GM21786 (cell line): ENCODE measurements around the gene TMTC2.
"Not testable (repeated sequence)": the region's sequence is repeated elsewhere in the genome, so short reads cannot be mapped to it uniquely, and the experiment has no call there.

Experiments
- ATAC-seq: cut with Tn5 transposase; IDR thresholded peaks from one replicate; pipeline ENCODE4 v1.9.1; 2021; ENCODE audit not compliant: unreplicated experiment

Gene TMTC2

DNA sequence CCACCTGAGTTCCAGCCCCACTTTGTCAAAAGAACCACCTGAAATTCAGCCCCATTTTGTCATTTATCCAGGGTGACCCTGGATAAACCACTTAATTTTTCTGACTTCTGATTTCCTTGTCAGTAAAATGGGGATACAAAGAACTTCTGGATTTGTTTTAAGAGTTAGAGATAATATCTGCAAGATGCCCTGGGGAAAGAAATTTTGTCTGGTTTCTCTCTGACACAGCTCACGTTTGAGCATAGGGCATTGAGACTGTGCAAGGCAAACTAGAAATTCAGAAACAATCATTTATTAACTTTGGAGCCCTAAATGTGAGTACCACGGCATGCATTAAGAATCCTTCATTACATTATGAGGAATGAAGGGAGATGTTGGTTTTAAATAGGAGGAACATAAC lies 37.2 kb downstream of the TMTC2 start:
- ATAC-seq = no peak

DNA sequence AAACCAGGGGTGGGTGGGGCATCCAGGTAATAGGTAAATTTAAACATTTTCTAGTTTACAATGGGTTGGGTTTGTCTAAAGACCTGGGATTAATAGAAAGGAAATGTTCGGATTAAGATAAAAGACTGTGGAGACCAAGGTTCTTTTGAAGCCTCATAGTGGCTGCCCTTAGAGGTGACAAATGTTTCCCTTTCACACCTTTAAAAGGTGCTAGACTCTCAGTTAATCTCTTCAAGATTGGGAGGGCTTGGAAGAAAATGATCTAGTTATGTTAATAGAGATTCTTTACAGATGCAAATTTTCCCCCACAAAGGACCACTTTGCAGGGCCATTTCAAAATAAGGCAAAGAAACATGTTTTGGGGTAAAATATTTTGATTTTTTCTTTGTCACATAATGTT lies 39.0 kb downstream of the TMTC2 start:
- ATAC-seq = no peak

- ATAC-seq = no peak
Observed at GRCh38 chr12:82727886-82728285, 41.2 kb downstream of the TMTC2 start.

DNA sequence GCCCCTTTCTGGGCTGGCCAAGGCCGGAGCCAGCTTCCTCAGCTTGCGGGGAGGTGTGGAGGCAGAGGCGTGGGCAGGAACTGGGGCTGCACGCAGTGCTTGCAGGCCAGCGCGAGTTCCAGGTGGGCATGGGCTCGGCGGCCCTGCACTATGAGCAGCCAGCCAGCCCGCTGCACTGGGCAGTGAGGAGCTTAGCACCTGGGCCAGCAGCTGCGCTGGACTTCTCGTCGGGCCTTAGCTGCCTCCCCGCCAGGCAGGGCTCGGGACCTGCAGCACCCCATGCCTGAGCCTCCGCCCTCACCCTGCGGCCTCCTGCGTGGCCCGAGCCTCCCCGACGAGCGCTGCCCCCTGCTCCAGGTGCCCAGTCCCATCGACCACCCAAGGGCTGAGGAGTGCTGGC lies 42.0 kb downstream of the TMTC2 start:
- no peak for ATAC-seq

DNA sequence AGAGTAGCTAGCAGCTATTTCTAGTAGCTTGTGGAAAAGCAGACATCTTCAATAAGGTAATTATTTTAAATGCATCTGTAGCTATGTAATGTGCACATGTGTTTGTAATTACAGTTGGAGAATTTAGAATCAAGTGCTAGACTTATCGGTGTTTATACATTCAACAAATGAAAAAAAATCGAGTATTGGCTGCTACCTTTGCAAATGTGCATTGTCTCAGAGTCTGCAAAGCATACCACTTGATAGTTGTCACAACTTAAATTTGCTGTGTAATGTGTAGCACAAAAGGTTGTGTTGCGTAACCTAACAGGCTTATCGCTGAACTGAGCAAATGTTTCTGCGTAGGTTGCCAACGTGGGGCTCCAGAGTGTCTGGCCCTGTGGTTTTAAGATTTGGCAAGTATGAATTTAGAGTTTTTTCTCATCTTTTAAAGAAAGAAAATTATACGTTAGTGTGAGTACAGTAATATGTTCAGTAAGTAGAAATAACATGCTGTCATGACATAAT lies 44.3 kb downstream of the TMTC2 start:
- ATAC-seq = no peak

- no peak for ATAC-seq
Observed at GRCh38 chr12:82740129-82741000, 53.7 kb downstream of the TMTC2 start.

GRCh38 chr12:82745063-82745674 lies 58.5 kb downstream of the TMTC2 start:
- ATAC-seq = no peak

- no peak for ATAC-seq
Observed at GRCh38 chr12:82745807-82746206, 59.1 kb downstream of the TMTC2 start.

DNA sequence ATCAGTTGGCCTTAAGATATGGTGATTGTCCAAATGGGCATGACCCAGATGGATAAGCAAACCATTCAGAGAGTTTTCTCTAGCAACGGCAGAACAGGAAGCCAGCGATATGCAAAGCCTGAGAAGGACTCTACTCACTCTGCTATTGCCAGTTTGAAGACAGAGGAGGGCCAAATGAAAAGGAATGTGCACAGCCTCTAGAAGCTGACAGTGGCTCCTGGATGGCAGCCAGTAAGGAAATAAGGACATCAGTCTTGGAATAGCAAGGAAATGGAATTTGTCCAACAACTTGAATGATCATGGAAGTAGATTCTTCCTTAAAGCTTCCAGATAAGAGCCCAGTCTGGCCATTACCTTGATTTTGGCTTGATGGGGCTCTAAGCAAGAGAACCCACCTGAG lies 60.0 kb downstream of the TMTC2 start:
- ATAC-seq = no peak

GRCh38 chr12:82749015-82749414 lies 62.3 kb downstream of the TMTC2 start:
- no peak for ATAC-seq

DNA sequence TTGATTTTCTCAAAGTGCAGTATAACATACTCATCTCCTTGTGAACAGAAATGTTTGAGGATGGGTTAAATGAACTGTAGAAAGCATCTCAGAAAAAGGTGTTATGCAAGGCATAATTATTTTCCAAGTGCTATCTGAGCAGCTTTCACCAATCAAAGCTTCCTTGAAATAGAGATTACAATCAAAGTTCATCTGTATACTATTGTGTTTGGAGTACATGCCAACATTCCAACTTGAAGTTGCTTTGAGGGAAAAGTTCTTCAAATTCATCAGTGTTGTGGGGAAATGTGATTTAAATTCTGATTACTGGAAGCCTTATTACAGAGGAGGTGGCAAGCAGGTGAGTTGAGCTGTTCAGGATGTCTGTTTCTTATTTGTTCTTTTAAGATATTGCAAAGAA lies 68.2 kb downstream of the TMTC2 start:
- ATAC-seq = no peak

- ATAC-seq = no peak
Observed at GRCh38 chr12:82756303-82756702, 69.6 kb downstream of the TMTC2 start.

- ATAC-seq = no peak
Observed at GRCh38 chr12:82757059-82757458, 70.4 kb downstream of the TMTC2 start.

DNA sequence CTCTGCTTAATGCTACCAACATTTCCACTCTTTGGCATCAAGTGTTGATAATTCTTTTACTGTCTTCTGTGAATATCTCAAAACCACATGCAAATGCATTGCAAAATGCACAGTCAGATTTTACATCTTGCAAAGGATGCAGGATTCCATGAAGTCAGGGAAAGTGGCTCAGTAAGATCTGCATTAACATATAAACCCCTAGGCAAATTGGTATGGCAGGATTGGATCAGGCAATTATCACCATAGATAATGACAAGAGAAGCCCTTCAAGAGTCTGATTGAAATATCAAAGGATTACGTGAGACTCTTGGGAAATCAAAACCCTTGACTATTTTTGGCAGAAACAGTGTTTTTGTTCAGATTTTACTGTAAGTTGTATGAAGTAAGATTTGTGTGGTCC lies 71.0 kb downstream of the TMTC2 start:
- ATAC-seq = no peak

DNA sequence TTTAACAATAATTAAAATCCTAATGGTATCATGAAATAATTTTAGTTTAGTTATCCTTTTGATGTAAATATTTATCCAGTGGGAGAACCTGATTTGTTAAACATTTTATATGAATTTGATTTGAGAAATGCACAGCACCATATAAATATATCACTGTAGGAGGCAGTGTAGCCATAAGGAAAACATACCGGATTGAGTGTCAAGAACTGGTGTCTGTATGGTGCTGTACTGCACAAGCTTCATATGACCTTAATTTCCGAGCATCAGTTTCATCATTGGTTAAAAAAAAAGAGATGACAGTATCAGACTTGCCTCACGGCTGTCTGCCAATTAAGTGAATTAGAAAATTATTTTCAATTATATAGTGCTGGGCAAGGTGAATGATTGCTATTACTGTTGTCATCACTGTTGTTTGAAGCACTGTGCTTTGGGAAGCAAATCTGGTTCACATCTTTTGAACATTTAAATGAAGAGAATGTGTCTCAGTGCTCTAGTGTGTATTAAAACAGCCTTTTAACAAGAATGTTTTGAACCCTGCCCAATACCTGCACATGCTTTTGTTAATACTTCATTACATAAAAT lies 72.1 kb downstream of the TMTC2 start:
- ATAC-seq = no peak

DNA sequence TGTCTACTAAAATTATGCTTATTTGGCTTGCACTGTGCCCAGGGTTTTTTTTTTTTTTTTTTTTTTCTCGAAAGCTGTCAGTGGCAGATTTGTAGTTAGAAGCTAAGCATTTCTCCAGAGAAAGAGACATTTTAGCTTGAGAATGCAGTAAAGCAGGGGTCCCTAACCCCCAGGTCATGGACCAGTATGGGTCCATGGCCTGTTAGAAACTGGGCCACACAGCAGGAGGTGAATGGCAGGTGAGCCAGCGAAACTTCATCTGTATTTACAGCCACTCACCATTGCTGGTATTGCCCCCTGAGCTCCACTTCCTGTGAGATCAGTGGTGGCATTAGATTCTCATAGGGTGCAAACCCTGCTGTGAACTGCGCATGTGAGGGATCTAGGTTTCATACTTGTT lies 73.7 kb downstream of the TMTC2 start:
- no peak for ATAC-seq

DNA sequence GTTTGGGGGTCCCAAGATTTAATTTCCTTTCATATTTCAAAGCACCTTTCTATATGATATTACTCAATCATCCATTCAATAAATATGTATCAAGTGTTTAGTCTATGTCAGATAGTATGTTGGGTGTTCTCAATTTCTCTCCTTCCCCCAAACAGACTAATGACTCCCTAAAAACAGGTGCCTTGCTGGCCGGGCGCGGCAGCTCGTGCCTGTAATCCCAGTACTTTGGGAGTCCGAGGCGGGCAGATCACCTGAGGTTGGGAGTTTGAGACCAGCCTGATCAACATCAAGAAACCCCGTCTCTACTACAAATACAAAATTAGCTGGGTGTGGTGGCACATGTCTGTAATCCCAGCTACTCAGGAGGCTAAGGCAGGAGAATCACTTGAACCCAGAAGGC lies 78.5 kb downstream of the TMTC2 start:
- not testable (repeated sequence) for ATAC-seq

DNA sequence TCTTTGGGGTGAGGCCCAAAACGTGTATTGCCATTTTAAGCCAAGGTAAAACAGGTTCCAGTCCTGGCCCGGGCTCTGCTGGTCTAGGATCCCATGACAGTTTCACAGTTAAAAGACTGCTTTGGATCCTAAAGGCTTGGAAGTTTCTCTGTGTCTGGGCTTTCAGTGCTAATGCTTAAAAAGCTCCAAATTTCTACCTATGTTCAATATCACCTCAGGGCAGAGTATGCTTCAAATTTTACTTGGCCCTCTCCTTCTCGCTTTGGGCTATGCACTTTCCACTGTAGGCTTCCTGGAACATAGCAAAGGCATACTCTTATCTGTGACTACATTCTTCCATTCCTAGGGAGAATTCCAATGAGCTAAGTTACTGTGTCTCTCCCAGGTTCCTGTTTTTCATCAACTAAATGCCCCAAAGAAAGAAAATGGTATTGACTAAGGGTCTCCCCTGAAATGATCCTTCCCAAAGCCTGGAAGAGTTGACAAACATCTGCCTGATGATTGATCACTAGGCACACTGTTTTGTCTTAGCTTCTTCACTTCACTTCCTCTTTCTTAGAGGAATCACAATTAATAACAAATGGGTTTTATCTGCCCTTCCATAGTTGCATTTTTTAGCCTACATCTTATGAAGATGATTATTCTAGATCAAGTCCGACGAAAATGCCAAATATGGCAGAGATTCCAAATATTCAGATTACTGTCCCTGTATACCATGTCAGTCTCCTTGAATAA lies 79.4 kb downstream of the TMTC2 start:
- no peak for ATAC-seq

DNA sequence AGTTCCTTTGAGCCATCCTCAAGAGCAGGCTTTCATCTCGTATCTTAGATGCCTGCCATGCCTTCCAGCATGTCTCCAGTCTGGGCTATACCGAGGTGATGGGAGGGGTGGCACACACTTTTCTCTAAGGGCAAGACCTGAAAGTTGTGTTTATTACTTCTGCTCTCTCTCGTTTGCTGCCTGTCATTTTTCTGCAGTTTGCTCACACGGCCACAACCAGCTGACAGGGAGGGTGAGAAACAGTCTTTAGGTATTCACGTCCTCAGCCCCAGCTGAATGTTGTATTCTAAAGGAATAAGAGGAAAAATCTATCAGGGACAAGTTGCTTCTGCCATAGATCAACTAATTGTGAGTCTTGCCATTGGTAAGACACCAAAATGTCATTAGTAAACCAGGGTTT lies 88.0 kb downstream of the TMTC2 start:
- no peak for ATAC-seq

- ATAC-seq = no peak
Observed at GRCh38 chr12:82780517-82780916, 93.8 kb downstream of the TMTC2 start.

DNA sequence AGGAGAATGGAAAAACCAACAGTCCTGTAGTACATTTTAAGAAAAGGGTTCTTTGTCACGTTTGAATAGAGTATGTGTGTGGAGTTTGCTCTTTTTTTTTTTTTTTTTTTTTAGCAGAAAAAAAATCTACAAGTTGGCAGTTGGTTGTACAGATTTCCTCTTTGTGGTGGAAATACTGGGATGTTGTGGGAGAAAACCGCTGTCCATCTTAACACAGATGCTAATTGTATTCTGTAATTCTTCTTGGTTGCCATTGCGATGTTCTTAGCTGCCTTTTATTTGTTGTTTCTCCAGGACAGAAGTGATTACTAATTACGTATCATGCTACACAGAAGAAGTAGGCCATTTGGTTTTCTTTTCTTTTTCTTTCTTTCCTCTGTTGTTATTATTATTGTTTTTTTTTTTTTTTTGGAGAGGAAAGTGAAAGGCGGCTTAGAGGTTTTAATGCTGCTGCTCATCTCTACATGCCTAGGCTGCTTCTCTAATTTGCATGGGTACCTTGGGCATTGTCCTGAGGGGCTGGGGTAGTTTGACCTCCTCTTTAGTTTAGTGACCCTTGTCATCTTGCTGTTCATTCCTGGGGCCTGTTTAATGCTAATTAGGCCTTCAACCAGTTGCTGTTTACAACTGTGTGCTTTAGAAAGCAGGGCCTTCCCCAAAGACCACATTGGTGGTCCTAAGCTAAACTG lies 94.7 kb downstream of the TMTC2 start:
- ATAC-seq = no peak
